Karpas-422 (cell line): ENCODE results near the gene TIMP4. TPM values are rescaled to one million over a fixed set of nuclear protein-coding genes. Genes with fewer than 3 reads are reported as not detected.
A peak's percentile ranks its signal among the peaks of the same experiment; 100 is the strongest.

ENCODE experiments used
- DNase-seq: peaks from one replicate; pipeline ENCODE4 v3.0.0-alpha.2; 2015
- H2AFZ ChIP-seq: fragments of 200-600 bp; sonication (generic); 2 replicates; pipeline ENCODE4 v1.6.1; 2014; ENCODE audit warnings: antibody characterized with exemption, low read length, mixed read lengths
- H3K27ac ChIP-seq: fragments of 200-600 bp; sonication (generic); 2 replicates; pipeline ENCODE4 v1.5.1; 2014; ENCODE audit warnings: mild to moderate bottlenecking, low read length, moderate library complexity
- H3K27me3 ChIP-seq: fragments of 200-600 bp; sonication (generic); 2 replicates; pipeline ENCODE4 v1.6.1; 2014; ENCODE audit warnings: low read length, mixed read lengths
- H3K36me3 ChIP-seq: fragments of 200-600 bp; sonication (generic); 2 replicates; pipeline ENCODE4 v1.6.1; 2014; ENCODE audit warnings: low read length, mixed read lengths; ENCODE audit not compliant: insufficient read depth
- H3K4me1 ChIP-seq: fragments of 200-600 bp; sonication (generic); 2 replicates; pipeline ENCODE4 v1.6.1; 2014; ENCODE audit warnings: mild to moderate bottlenecking, low read length, mixed read lengths
- H3K4me2 ChIP-seq: fragments of 200-600 bp; sonication (generic); 2 replicates; pipeline ENCODE4 v1.6.1; 2014; ENCODE audit warnings: low read length, low read depth, mild to moderate bottlenecking; ENCODE audit not compliant: poor library complexity, severe bottlenecking
- H3K4me3 ChIP-seq: fragments of 200-600 bp; sonication (generic); 2 replicates; pipeline ENCODE4 v1.5.1; 2014; ENCODE audit warnings: mild to moderate bottlenecking, antibody characterized with exemption, low read length, mixed read lengths
- H3K79me2 ChIP-seq: fragments of 200-600 bp; sonication (generic); 2 replicates; pipeline ENCODE4 v1.6.1; 2014; ENCODE audit warnings: mild to moderate bottlenecking, low read length, mixed read lengths
- H3K9ac ChIP-seq: fragments of 200-600 bp; sonication (generic); 2 replicates; pipeline ENCODE4 v1.6.0; 2014; ENCODE audit warnings: low read length
- H3K9me2 ChIP-seq: fragments of 200-600 bp; sonication (generic), shearing (Covaris generic); replicated peaks from 2 replicates; pipeline ENCODE4 v1.6.0; 2014; ENCODE audit warnings: mild to moderate bottlenecking, low read length, moderate library complexity; ENCODE audit not compliant: insufficient read depth
- H3K9me3 ChIP-seq: fragments of 300-700, 200-600 bp; sonication (generic); 2 replicates; pipeline ENCODE4 v1.6.1; 2014; ENCODE audit warnings: low read length, mixed read lengths
- H4K20me1 ChIP-seq: fragments of 200-600 bp; sonication (generic); 2 replicates; pipeline ENCODE4 v1.6.1; 2014; ENCODE audit warnings: mild to moderate bottlenecking, antibody characterized with exemption, low read length, low read depth; ENCODE audit not compliant: insufficient read depth
- total RNA-seq: library from RNA; depleted of rRNA; stranded (reverse); fragments of >200 nt; shearing (Covaris generic); gene quantifications from 2 replicates; pipeline ENCODE4 v1.2.3, GENCODE V29; 2014; ENCODE audit warnings: low replicate concordance

Gene TIMP4
- total RNA-seq, 1 experiment from 2014 or later: not detected

DNA sequence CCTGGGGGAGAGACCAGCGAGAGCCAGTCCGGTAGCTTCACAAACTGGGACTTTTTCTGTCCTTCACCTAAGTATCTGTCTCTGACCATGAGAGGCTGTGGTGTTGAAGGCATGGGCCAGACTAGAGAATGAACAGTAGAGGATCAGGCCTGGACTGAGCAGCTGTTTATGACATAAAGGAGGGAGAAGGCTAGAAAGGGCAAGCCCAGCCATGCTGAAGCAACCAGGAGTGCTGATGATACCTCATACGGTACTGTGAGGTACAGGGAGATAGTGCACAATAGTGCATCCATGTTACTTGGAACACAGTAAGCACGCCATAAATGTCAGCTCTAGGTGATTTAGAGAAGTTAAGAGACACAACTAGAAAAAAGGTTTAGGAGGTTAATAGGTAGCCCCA lies 22.6 kb upstream of the TIMP4 start:
- Histone ChIP-seq H3K4me1 (no peaks in the 10 kb centered on the region), H4K20me1 (no peaks in the 10 kb centered on the region), H3K4me2 (no peak overlapping the region), H3K9me2 (no peaks in the 10 kb centered on the region), H3K27ac (no peak overlapping the region), H3K9ac (no peak overlapping the region), H3K79me2 (no peaks in the 10 kb centered on the region), H3K4me3 (no peak overlapping the region), H2AFZ (no peak overlapping the region), H3K36me3 (no peaks in the 10 kb centered on the region), H3K27me3 (no peaks in the 10 kb centered on the region), H3K9me3 (no peaks in the 10 kb centered on the region)
- DNase-seq: no peak

DNA sequence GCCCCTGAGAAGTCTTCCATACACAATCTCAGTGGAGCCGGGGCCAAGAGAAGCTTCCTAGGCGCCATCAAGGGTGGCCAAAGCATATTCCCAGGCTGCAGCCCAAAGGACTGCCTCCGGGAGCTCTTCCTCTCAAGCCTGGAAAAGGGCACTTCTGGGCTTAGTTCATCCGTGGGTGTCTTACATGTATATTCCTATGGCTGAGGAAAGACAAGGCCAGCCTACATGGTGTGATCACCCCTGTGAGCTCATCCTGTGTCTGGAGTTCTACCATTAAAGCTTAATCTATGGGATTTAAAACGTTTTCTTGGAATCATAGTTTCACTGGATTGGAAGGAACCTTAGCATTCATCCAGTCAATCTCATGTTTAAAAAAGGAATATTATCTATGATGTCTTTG lies 21.9 kb upstream of the TIMP4 start:
- H3K4me3 ChIP-seq: no peak overlapping the region
- H3K9me3 ChIP-seq: no peaks in the 10 kb centered on the region
- no peaks in the 10 kb centered on the region for H3K9me2 ChIP-seq
- H3K27ac ChIP-seq: no peak overlapping the region
- no peaks in the 10 kb centered on the region for H3K27me3 ChIP-seq
- H4K20me1 ChIP-seq: no peaks in the 10 kb centered on the region
- no peak overlapping the region for H3K4me2 ChIP-seq
- no peaks in the 10 kb centered on the region for H3K4me1 ChIP-seq
- H3K9ac ChIP-seq: no peak overlapping the region
- DNase-seq: no peak
- no peaks in the 10 kb centered on the region for H3K79me2 ChIP-seq
- H2AFZ ChIP-seq: no peak overlapping the region
- no peaks in the 10 kb centered on the region for H3K36me3 ChIP-seq

DNA sequence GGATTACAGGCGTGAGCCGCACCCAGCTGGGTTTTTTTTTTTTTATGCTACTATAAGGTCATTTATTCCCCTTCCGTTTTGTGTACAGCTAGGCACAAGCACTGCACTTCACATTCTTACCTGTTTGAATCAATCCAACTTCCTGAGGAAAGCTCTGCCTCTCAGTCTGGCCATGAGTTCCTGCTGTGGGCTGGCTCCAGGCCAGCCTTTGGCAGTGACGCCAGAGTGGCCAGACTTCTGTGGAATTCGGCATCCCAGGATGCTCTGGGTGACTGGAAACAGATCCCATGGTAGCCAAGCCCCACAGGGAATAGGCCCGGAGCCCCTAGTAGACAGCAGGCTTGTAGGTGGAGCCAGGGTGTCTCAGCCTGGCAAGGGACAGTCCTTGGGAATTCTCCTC lies 21.5 kb upstream of the TIMP4 start:
- Histone ChIP-seq H3K36me3 (no peaks in the 10 kb centered on the region), H2AFZ (no peak overlapping the region), H3K27ac (no peak overlapping the region), H3K9me3 (no peaks in the 10 kb centered on the region), H4K20me1 (no peaks in the 10 kb centered on the region), H3K9ac (no peak overlapping the region), H3K4me1 (no peaks in the 10 kb centered on the region), H3K79me2 (no peaks in the 10 kb centered on the region), H3K4me3 (no peak overlapping the region), H3K9me2 (no peaks in the 10 kb centered on the region), H3K4me2 (no peak overlapping the region), H3K27me3 (no peaks in the 10 kb centered on the region)
- DNase-seq: no peak

DNA sequence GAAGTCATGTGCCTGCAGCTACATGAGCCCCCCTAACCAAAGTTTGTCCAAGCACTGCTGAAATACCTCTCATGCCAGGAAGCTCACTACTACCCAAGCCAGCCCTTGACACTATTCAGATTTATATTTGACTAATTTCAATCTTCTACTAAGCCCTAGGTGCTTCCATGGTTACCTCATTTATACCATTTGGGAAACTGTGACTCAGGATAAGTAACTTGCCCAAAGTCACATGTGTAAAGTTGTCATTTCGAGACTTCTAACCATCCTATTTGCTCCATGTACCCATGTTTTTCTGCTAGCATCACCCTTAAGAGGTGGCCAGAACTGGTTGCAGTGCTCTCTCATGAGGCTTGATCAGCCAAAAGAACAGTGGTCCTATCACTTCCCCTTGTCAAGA lies 20.7 kb upstream of the TIMP4 start:
- Histone ChIP-seq H3K9me2 (no peaks in the 10 kb centered on the region), H3K79me2 (no peaks in the 10 kb centered on the region), H3K4me2 (no peak overlapping the region), H3K9me3 (no peaks in the 10 kb centered on the region), H3K4me1 (no peaks in the 10 kb centered on the region), H3K9ac (no peak overlapping the region), H3K4me3 (no peak overlapping the region), H4K20me1 (no peaks in the 10 kb centered on the region), H2AFZ (no peak overlapping the region), H3K27me3 (no peaks in the 10 kb centered on the region), H3K27ac (no peak overlapping the region), H3K36me3 (no peaks in the 10 kb centered on the region)
- no peak for DNase-seq

DNA sequence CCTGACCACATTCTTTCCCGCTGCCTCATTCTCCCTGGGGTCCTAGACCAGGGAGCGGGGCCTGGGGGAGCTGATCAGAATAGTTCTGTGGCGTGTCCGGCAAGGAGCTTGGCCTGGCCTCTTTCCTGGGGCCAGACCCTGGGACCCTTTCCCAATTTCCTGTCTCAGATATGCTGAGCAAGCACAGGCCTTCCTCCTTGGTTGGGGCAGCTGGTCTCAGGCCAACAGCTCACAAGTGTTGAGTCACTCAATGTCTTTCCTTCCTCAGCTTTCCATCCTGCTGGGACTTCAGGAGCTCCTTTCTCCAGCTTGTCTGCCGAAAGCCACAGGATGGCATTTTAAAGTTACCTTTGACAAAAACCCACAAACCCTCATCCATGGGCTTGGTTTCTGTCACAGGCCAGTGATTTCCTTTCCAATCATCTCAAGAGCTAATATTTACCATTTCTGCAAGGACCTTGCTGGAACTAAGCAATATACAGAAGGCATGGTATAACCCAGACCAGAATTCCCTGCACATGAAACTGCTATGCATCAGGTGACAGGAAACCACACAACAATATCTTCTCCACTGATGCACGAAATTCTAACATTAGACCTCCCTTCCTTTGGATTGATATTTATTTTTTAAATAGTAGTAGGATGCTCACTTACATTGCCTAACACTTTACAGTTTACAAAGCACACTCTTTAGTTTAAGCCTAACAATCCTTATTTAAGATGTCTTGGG lies 19.5 kb upstream of the TIMP4 start:
- Histone ChIP-seq H3K79me2 (no peaks in the 10 kb centered on the region), H3K9me2 (no peaks in the 10 kb centered on the region), H3K36me3 (no peaks in the 10 kb centered on the region), H4K20me1 (no peaks in the 10 kb centered on the region), H2AFZ (no peak overlapping the region), H3K4me1 (no peaks in the 10 kb centered on the region), H3K27ac (no peak overlapping the region), H3K27me3 (no peaks in the 10 kb centered on the region), H3K4me3 (no peak overlapping the region), H3K4me2 (no peak overlapping the region), H3K9me3 (no peaks in the 10 kb centered on the region), H3K9ac (no peak overlapping the region)
- DNase-seq: no peak

DNA sequence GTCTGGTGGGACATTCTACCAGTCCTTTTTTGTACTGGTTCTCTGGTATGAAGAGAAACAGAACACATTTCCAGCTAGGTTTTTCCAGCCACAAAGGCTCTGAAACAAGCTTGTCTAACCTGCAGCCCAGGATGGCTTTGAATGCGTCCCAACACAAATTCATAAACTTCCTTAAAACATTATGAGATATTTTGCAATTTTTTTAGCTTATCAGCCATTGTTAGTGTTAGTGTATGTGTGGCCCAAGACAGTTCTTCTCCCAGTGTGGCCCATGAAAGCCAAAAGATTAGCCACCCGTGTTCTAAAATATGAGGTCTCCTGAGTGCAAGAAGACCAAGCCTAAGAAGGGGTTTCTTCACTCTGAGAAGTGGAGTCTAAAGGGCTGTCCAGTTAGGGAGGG lies 18.4 kb upstream of the TIMP4 start:
- no peak overlapping the region for H3K4me2 ChIP-seq
- no peak for DNase-seq
- H3K4me1 ChIP-seq: no peaks in the 10 kb centered on the region
- H3K79me2 ChIP-seq: no peaks in the 10 kb centered on the region
- no peak overlapping the region for H2AFZ ChIP-seq
- no peaks in the 10 kb centered on the region; the same call in 1 of the 2 replicates for H3K36me3 ChIP-seq
- peaks cover 6% of the 10 kb centered on the region for H3K9me3 ChIP-seq
- H3K27me3 ChIP-seq: peaks cover 4% of the 10 kb centered on the region; the same call in 1 of the 2 replicates
- H4K20me1 ChIP-seq: no peaks in the 10 kb centered on the region
- no peaks in the 10 kb centered on the region for H3K9me2 ChIP-seq
- H3K9ac ChIP-seq: no peak overlapping the region
- H3K4me3 ChIP-seq: no peak overlapping the region
- no peak overlapping the region for H3K27ac ChIP-seq

DNA sequence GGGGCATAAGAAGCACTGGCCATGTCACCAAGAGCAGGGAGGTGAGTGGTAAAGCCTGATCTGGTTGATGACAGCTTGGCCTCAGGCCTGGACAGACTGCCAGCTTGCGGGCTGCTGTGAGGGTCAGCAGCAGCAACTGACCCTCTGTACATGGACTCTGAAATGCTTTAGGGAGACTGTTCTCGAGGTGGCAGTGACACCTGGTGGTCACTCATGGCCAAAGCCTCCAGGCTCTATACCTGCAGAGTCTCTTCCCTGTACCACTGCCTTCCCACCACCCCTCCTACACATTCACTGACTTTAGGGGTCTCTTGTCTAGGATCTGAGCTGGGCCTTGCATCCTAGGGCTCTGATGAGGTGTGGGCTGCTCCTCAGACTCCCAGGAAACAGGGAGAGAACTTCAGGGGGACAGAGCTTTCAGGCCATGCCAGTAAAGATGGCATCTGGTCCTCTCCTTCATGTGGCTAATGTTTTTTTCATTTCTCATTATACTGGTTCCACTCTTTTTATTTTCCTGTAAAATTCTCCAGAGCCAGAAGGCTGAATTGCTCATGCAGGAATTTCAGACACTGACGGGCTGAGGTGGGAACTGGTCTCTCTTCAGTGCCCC lies 17.2 kb upstream of the TIMP4 start:
- Histone ChIP-seq H3K9ac (no peak overlapping the region), H3K9me3 (peaks cover 9% of the 10 kb centered on the region), H3K9me2 (no peaks in the 10 kb centered on the region), H2AFZ (no peak overlapping the region), H3K79me2 (no peaks in the 10 kb centered on the region), H3K27ac (no peak overlapping the region), H3K27me3 (peaks cover 6% of the 10 kb centered on the region; the same call in 1 of the 2 replicates), H3K4me2 (no peak overlapping the region), H4K20me1 (no peaks in the 10 kb centered on the region), H3K4me1 (no peaks in the 10 kb centered on the region), H3K36me3 (no peaks in the 10 kb centered on the region; the same call in 1 of the 2 replicates), H3K4me3 (no peak overlapping the region)
- DNase-seq: peak; percentile 64

DNA sequence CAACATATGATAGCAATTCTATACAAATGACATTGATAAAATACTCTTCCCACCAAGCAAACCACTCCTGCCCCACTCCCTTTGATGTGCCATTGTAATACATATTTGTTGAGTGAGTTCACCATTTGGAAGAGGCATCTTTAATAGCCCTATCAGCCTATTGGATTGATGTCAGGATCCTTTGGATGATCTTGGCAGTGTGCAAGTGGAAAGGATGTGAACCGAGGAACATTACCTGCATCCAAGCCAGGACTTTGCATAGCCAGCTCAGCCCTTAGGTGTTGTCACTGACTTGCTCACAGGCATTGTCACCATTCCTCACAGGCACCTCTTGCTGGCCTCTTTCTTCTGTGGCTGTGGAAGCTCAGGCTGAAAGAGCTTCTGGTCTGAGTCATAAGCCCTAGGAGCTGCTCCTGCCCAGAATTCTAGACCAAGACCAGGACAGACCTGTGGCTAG lies 16.5 kb upstream of the TIMP4 start:
- Histone ChIP-seq H3K36me3 (no peaks in the 10 kb centered on the region; the same call in 1 of the 2 replicates), H3K4me2 (no peak overlapping the region), H3K27ac (no peak overlapping the region), H3K79me2 (no peaks in the 10 kb centered on the region), H3K27me3 (peaks cover 6% of the 10 kb centered on the region; the same call in 1 of the 2 replicates), H4K20me1 (no peaks in the 10 kb centered on the region), H3K4me3 (no peak overlapping the region), H3K9me2 (no peaks in the 10 kb centered on the region), H3K9ac (no peak overlapping the region), H3K4me1 (no peaks in the 10 kb centered on the region), H2AFZ (no peak overlapping the region), H3K9me3 (peaks cover 9% of the 10 kb centered on the region)
- no peak for DNase-seq
